Measurements from ENCODE around the gene TBC1D23.

The TBC1D23 gene

GRCh38 chr3:100260685-100261484, at the start of gene TBC1D23:
TSS of gene TBC1D23 (plus strand) at chr3:100260992. CDS start at chr3:100261019, 27 bp downstream.
- peak within 1 kb of the TSS; percentile 100 for H3K4me3 ChIP-seq (replicated peaks in 1 of 2; ENCODE audit: low read depth in 2 of 2, low read length in 2 of 2)
- TF ChIP-seq, protein P1, sequence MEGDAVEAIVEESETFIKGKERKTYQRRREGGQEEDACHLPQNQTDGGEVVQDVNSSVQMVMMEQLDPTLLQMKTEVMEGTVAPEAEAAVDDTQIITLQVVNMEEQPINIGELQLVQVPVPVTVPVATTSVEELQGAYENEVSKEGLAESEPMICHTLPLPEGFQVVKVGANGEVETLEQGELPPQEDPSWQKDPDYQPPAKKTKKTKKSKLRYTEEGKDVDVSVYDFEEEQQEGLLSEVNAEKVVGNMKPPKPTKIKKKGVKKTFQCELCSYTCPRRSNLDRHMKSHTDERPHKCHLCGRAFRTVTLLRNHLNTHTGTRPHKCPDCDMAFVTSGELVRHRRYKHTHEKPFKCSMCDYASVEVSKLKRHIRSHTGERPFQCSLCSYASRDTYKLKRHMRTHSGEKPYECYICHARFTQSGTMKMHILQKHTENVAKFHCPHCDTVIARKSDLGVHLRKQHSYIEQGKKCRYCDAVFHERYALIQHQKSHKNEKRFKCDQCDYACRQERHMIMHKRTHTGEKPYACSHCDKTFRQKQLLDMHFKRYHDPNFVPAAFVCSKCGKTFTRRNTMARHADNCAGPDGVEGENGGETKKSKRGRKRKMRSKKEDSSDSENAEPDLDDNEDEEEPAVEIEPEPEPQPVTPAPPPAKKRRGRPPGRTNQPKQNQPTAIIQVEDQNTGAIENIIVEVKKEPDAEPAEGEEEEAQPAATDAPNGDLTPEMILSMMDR (IDR thresholded peaks at IDR 0.05; ENCODE audit: low read depth, low read length), result no peak
- peak; percentile 100 for DNase-seq (ENCODE audit: low read depth in 2 of 2)

DNA sequence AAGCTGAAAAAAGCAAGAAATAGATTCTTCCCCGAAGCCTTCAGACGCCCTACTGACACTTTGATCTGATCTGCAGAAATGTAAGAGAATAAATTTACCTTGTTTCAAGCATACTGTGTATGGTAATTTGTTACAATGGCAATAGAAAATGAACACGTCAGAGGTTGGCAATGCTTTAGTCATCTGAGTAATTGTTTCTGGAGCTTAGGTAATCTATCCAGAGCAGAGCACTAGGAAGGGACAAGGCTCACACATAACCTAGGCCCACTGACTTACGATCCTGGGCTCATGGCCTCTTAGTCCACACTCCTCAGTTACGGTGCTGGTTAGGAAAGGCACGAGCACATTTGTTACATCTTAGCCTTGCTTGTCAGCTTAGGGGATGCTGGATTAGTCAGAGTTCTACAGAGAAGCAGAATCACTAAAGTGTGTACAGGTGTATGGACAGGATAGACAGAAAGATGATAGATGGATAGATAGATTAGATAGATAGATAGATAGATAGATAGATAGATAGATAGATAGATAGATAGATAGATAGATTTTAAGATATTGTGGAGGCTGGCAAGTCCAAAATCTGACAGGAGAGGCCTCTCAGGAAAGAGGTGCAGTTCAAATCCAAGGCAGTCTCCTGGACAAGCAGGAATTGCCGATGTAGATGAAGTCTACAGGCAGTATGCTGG, 46.8 kb upstream of the TBC1D23 start:
- H3K4me3 ChIP-seq (replicated peaks in 1 of 2; ENCODE audit: low read depth in 2 of 2, low read length in 2 of 2), result no peak overlapping the region
- TF ChIP-seq, protein P1 (IDR thresholded peaks at IDR 0.05; ENCODE audit: low read depth, low read length), result no peak
- peak; percentile 6 to 55 for DNase-seq (ENCODE audit: low read depth in 2 of 2)

DNA sequence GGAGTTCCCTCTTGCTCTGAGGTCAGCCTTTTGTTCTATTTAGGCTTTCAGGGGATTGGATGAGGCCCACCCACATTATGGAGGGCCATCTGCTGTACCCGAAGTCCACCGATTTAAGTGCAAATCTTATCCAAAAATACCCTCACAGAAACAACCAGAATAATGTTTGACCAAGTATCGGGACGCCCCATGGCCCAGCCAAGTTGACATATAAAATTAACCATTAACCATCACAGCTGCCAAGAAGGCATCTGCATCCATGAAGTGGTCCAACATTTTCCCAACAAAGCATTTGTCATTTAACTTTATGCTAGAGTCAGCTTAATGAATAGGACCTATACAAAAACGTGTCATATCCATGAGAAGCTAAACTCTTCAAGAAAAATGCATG, 46.2 kb upstream of the TBC1D23 start:
- no peak for DNase-seq (ENCODE audit: low read depth in 2 of 2)

GRCh38 chr3:100216713-100217112, 44.1 kb upstream of the TBC1D23 start:
- DNase-seq (ENCODE audit: low read depth in 2 of 2), result peak in 1 of 2 donors; percentile 10
- TF ChIP-seq, protein P1 (IDR thresholded peaks at IDR 0.05; ENCODE audit: low read depth, low read length), result no peak
- no peak overlapping the region for H3K4me3 ChIP-seq (replicated peaks in 1 of 2; ENCODE audit: low read depth in 2 of 2, low read length in 2 of 2)

More for the DNA sequence above, 46.2 kb upstream of the TBC1D23 start:
- TF ChIP-seq, protein P1 (IDR thresholded peaks at IDR 0.05; ENCODE audit: low read depth, low read length), result no peak
- no peak overlapping the region for H3K4me3 ChIP-seq (replicated peaks in 1 of 2; ENCODE audit: low read depth in 2 of 2, low read length in 2 of 2)

GRCh38 chr3:100221159-100221558, 39.6 kb upstream of the TBC1D23 start:
- no peak overlapping the region for H3K4me3 ChIP-seq (replicated peaks in 1 of 2; ENCODE audit: low read depth in 2 of 2, low read length in 2 of 2)
- TF ChIP-seq, protein P1 (IDR thresholded peaks at IDR 0.05; ENCODE audit: low read depth, low read length), result no peak
- DNase-seq (ENCODE audit: low read depth in 2 of 2), result no peak

- TF ChIP-seq, protein P1 (IDR thresholded peaks at IDR 0.05; ENCODE audit: low read depth, low read length), result no peak
- H3K4me3 ChIP-seq (replicated peaks in 1 of 2; ENCODE audit: low read depth in 2 of 2, low read length in 2 of 2), result no peak overlapping the region
- no peak for DNase-seq (ENCODE audit: low read depth in 2 of 2)
Observed at GRCh38 chr3:100225193-100225592, 35.6 kb upstream of the TBC1D23 start.
